ENCODE data around the gene KLKB1.

KLKB1 gene

GRCh38 chr4:186296481-186296880 is 69.2 kb downstream of the KLKB1 start:
- TF ChIP-seq CTCF (conservative IDR thresholded peaks at IDR 0.05; ENCODE audit: control insufficient read depth, insufficient read depth, low read depth, low read length), result no peak
- H3K4me3 ChIP-seq (ENCODE audit: control insufficient read depth, low read depth, low read length), result no peak overlapping the region
- DNase-seq (ENCODE audit: low read depth), result no peak

GRCh38 chr4:186297013-186297645 is 69.8 kb downstream of the KLKB1 start:
- H3K4me3 ChIP-seq (ENCODE audit: control insufficient read depth, low read depth, low read length), result no peak overlapping the region
- TF ChIP-seq CTCF (conservative IDR thresholded peaks at IDR 0.05; ENCODE audit: control insufficient read depth, insufficient read depth, low read depth, low read length), result peak; percentile 68
- peak; percentile 62 for DNase-seq (ENCODE audit: low read depth)

GRCh38 chr4:186298031-186298647 is 70.8 kb downstream of the KLKB1 start:
- no peak overlapping the region for H3K4me3 ChIP-seq (ENCODE audit: control insufficient read depth, low read depth, low read length)
- no peak for TF ChIP-seq CTCF (conservative IDR thresholded peaks at IDR 0.05; ENCODE audit: control insufficient read depth, insufficient read depth, low read depth, low read length)
- DNase-seq (ENCODE audit: low read depth), result no peak

GRCh38 chr4:186299291-186299690 is 72.0 kb downstream of the KLKB1 start:
- DNase-seq (ENCODE audit: low read depth), result no peak
- TF ChIP-seq CTCF (conservative IDR thresholded peaks at IDR 0.05; ENCODE audit: control insufficient read depth, insufficient read depth, low read depth, low read length), result no peak
- no peak overlapping the region for H3K4me3 ChIP-seq (ENCODE audit: control insufficient read depth, low read depth, low read length)

- no peak for TF ChIP-seq CTCF (conservative IDR thresholded peaks at IDR 0.05; ENCODE audit: control insufficient read depth, insufficient read depth, low read depth, low read length)
Observed at GRCh38 chr4:186300659-186301390, 73.5 kb downstream of the KLKB1 start.

GRCh38 chr4:186304216-186304615 is 76.9 kb downstream of the KLKB1 start:
- H3K4me3 ChIP-seq (ENCODE audit: control insufficient read depth, low read depth, low read length), result no peak overlapping the region
- TF ChIP-seq CTCF (conservative IDR thresholded peaks at IDR 0.05; ENCODE audit: control insufficient read depth, insufficient read depth, low read depth, low read length), result no peak
- no peak for DNase-seq (ENCODE audit: low read depth)

More at GRCh38 chr4:186300659-186301390, 73.5 kb downstream of the KLKB1 start:
- no peak for DNase-seq (ENCODE audit: low read depth)
- no peak overlapping the region for H3K4me3 ChIP-seq (ENCODE audit: control insufficient read depth, low read depth, low read length)

All from fibroblast of mammary gland (primary cell).